HG03045 (cell line): Measurements from ENCODE around the gene DAPK1.

Source experiments
- ATAC-seq: cut with Tn5 transposase; IDR thresholded peaks from one replicate; pipeline ENCODE4 v1.9.1; 2021; ENCODE audit warnings: mild to moderate bottlenecking, moderate library complexity; ENCODE audit not compliant: unreplicated experiment

Gene DAPK1

GRCh38 chr9:87662808-87663528 is 165.3 kb downstream of the DAPK1 start:
- ATAC-seq, result no peak

GRCh38 chr9:87663556-87663955 is 165.9 kb downstream of the DAPK1 start:
- no peak for ATAC-seq

GRCh38 chr9:87664153-87665060 is 166.7 kb downstream of the DAPK1 start:
- no peak for ATAC-seq

GRCh38 chr9:87665505-87665904 is 167.8 kb downstream of the DAPK1 start:
- ATAC-seq, result no peak

- ATAC-seq, result no peak
These were observed 169.6 kb downstream of the DAPK1 start for GRCh38 chr9:87667164-87667738.

GRCh38 chr9:87668222-87668621 is 170.6 kb downstream of the DAPK1 start:
- ATAC-seq, result no peak

- ATAC-seq, result no peak
These were observed 171.1 kb downstream of the DAPK1 start for GRCh38 chr9:87668722-87669121.

GRCh38 chr9:87670572-87671264 is 173.1 kb downstream of the DAPK1 start:
- ATAC-seq, result no peak

GRCh38 chr9:87671478-87671877 is 173.8 kb downstream of the DAPK1 start:
- ATAC-seq, result no peak

- ATAC-seq, result no peak
These were observed 174.3 kb downstream of the DAPK1 start for GRCh38 chr9:87671925-87672324.

- ATAC-seq, result no peak
These were observed 174.9 kb downstream of the DAPK1 start for GRCh38 chr9:87672586-87672985.

GRCh38 chr9:87673446-87674120 is 175.9 kb downstream of the DAPK1 start:
- no peak for ATAC-seq

GRCh38 chr9:87674565-87675299 is 177.1 kb downstream of the DAPK1 start:
- ATAC-seq, result no peak

- no peak for ATAC-seq
These were observed 178.3 kb downstream of the DAPK1 start for GRCh38 chr9:87675906-87676515.

GRCh38 chr9:87676976-87677775 is 179.5 kb downstream of the DAPK1 start:
- no peak for ATAC-seq

GRCh38 chr9:87677776-87678587 is 180.3 kb downstream of the DAPK1 start:
- ATAC-seq, result no peak

GRCh38 chr9:87678650-87679355 is 181.1 kb downstream of the DAPK1 start:
- ATAC-seq, result no peak
